ENCODE measurements around the gene TMEM184A.

TMEM184A gene

DNA sequence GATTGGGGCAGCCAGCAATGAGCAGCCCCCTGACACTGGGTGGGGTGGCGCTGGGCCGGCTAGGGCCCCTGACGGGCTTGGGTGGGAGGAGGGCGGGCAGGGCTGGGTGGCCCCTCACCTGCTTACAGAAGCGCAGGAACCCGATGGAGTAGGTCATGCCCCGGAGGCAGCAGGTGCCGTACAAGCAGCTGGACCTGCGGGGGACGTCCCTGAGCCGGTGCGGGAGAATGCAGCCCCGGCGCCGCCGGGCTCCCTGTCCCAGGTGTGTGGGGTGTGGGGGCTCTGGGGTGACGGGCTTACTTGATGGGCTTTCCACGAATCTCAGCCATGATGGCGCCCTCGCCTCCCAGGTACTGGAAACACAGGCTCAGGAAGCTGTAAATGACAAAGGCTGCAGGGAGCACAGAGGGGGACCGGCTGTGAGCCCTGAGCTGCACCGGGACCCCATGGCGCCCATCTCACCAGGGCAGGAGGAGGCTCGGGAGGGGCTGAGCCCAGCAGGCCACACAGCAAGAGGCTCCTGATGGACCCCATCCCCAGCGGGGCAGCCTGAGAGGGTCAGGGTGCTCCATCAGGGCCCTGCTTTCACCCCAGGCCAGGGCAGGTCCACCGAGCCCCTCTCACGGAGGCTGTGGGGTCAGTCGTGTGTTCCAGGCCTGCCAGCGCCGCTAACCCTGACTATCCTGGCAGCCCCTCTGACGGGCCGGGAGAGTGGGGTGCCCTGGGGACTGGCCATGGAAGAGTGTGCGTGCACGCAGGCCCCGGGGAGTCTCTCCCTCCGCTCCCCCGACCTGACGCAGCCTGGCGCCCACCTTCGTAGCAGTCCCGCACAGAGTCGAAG is 5.8 kb downstream of the TMEM184A start:
- no peaks in the 10 kb centered on the region for H3K9me3 ChIP-seq
- TF ChIP-seq, protein P1, sequence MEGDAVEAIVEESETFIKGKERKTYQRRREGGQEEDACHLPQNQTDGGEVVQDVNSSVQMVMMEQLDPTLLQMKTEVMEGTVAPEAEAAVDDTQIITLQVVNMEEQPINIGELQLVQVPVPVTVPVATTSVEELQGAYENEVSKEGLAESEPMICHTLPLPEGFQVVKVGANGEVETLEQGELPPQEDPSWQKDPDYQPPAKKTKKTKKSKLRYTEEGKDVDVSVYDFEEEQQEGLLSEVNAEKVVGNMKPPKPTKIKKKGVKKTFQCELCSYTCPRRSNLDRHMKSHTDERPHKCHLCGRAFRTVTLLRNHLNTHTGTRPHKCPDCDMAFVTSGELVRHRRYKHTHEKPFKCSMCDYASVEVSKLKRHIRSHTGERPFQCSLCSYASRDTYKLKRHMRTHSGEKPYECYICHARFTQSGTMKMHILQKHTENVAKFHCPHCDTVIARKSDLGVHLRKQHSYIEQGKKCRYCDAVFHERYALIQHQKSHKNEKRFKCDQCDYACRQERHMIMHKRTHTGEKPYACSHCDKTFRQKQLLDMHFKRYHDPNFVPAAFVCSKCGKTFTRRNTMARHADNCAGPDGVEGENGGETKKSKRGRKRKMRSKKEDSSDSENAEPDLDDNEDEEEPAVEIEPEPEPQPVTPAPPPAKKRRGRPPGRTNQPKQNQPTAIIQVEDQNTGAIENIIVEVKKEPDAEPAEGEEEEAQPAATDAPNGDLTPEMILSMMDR (IDR thresholded peaks at IDR 0.05), result no peak
- H3K4me1 ChIP-seq, result peaks cover 0 to 7% (median 2%) of the 10 kb centered on the region in 4 donors
- no peak overlapping the region for H3K4me3 ChIP-seq
- DNase-seq, result no peak
- H3K36me3 ChIP-seq, result peaks cover 0 to 43% (median 2%) of the 10 kb centered on the region in 3 donors
- no peak overlapping the region for H3K27ac ChIP-seq
- no peaks in the 10 kb centered on the region for H3K27me3 ChIP-seq
- intact Hi-C loops (cut with DNase I; ENCODE audit: low total_unique reads), result no loop called here

DNA sequence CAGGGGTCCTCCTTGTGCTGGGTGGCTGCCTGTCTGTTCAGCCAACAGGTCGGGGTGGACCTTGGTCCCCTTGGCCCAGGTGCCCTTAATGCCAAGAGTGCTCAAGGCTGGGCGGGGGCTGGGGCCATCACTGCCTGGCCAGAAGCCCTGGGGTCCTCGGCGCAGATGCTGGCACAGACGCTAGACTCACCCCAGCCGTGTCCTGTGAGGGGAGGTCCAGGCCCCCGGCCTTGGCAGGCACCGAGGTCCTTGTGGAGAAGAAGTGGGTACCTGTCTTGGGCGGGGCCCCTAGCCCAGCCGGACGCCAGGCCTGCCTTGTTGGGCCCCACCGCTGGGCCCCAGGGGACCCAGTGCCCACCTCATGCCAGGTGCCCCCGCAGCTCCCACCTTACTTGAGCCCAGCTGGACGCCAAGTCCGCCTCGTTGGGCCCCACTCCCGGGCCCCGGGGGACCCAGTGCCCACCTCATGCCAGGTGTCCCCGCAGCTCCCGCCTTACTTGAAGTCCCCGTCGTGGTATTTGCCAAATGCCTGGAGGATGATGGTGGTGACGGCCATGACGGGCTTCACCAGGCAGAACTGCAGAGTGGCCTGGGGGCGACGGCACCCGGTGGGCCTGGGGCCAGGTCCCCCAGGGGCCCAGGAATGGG is 6.5 kb downstream of the TMEM184A start:
- no peaks in the 10 kb centered on the region for H3K9me3 ChIP-seq
- intact Hi-C loops (cut with DNase I; ENCODE audit: low total_unique reads), result no loop called here
- TF ChIP-seq, protein P1 (IDR thresholded peaks at IDR 0.05), result no peak
- H3K4me1 ChIP-seq, result peaks cover 0 to 4% (median 0%) of the 10 kb centered on the region in 4 donors
- DNase-seq, result no peak
- no peaks in the 10 kb centered on the region for H3K27me3 ChIP-seq
- no peak overlapping the region for H3K27ac ChIP-seq
- H3K4me3 ChIP-seq, result no peak overlapping the region
- H3K36me3 ChIP-seq, result peaks cover 1 to 50% (median 9%) of the 10 kb centered on the region in 3 donors

DNA sequence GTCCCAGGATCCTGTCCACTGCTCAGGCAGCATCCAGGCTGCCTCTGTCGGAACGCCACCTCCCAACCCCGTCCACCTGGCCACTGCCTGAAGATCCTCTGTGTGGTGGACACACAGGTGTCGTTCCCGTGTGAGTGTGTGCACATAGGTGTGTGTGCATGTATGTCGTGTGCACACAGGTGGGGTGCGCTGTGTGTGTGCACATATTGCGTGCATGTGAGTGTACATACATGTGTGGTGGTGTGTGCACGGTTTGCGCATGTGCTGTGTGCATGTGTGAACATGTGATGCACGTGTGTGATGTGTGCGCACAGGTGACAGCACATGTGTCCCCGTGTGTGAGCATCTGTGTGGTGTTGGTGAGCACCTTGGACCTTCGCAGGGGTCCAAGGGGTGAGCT is 7.1 kb downstream of the TMEM184A start:
- Histone ChIP-seq H3K4me1 (peaks cover 0 to 4% (median 0%) of the 10 kb centered on the region in 4 donors), H3K27me3 (no peaks in the 10 kb centered on the region), H3K9me3 (no peaks in the 10 kb centered on the region), H3K36me3 (peaks cover 4 to 55% (median 15%) of the 10 kb centered on the region in 3 donors), H3K4me3 (no peak overlapping the region), H3K27ac (no peak overlapping the region)
- intact Hi-C loops (cut with DNase I; ENCODE audit: low total_unique reads), result no loop called here
- DNase-seq, result no peak
- TF ChIP-seq, protein P1 (IDR thresholded peaks at IDR 0.05), result no peak

DNA sequence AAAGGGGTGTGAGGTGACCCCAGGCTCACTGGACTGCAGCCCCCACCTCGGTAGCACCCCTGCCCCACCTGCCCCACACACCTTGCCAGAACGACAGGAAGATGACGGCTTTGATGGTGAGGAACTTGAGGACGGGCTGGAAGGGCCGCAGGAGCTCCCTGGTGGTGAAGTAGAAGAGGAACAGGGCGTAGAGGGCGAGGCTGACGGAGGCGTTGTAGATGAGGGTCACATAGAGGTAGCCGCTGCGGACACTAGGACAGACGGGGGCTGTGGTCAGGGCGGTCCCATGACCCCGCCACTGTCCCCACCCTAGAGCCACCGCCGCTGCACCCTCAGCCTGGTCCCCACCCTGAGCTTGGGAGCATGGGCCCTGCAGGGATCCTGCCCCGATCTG is 7.6 kb downstream of the TMEM184A start:
- no peaks in the 10 kb centered on the region for H3K27me3 ChIP-seq
- H3K36me3 ChIP-seq, result peaks cover 4 to 60% (median 20%) of the 10 kb centered on the region in 3 donors
- DNase-seq, result no peak
- no peaks in the 10 kb centered on the region for H3K9me3 ChIP-seq
- no peak overlapping the region for H3K4me3 ChIP-seq
- TF ChIP-seq, protein P1 (IDR thresholded peaks at IDR 0.05), result no peak
- intact Hi-C loops (cut with DNase I; ENCODE audit: low total_unique reads), result no loop called here
- H3K27ac ChIP-seq, result no peak overlapping the region
- H3K4me1 ChIP-seq, result peaks cover 0 to 4% (median 0%) of the 10 kb centered on the region in 4 donors

DNA sequence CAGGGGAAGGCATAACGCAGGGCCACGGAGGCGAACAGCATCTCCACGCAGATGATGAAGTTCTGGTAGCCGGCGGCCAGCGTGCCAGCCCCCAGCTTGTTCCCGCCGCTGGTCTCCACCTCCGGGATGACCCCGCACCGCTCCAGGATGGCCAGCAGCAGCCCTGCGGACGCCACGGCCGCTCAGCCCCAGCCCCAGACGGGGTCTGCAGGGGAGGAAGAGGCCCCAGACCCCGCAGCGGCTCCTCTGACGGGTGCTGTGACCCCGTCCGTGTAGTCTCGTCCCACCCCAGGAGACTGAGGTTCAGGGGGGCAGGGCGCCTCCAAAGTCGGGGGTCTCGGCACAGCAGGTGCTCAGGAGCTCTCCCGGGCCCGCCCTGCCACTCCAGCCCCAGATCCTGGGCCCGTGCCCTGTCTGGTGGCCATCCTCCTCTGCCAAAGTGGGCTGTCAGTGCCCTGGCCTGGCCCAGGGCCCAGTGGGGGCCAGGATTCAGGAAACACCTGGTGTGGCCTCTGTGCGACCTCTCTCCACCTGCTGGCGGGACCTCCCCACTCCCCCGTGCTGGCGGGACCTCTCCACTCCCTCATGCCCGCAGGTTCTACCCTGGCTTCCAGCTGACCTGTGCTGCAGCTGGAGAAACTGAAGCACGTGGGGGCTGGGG is 8.1 kb downstream of the TMEM184A start:
- intact Hi-C loops (cut with DNase I; ENCODE audit: low total_unique reads), result no loop called here
- Histone ChIP-seq H3K4me1 (peaks cover 0 to 4% (median under 1%) of the 10 kb centered on the region in 4 donors), H3K36me3 (peaks cover 5 to 66% (median 25%) of the 10 kb centered on the region in 3 donors), H3K9me3 (no peaks in the 10 kb centered on the region), H3K27me3 (no peaks in the 10 kb centered on the region), H3K27ac (no peak overlapping the region), H3K4me3 (no peak overlapping the region)
- TF ChIP-seq, protein P1 (IDR thresholded peaks at IDR 0.05), result no peak
- DNase-seq, result no peak

All from tibial artery (tissue), 4 donors.